GM12878 (cell line): ENCODE results near the gene TMC5. TPM values are rescaled to one million over a fixed set of nuclear protein-coding genes. Genes with fewer than 3 reads are reported as not detected.

Experiments used
- ATAC-seq: fragments of 200-7000 bp; cut with Tn5 transposase; 3 replicates; pipeline ENCODE4 v1.9.1; 2020; ENCODE audit warnings: mild to moderate bottlenecking, moderate library complexity
- BruUV-seq: library from RNA; stranded (reverse); fragments of 400-500 nt; replicated peaks from 2 replicates; lab custom pipeline; 2021; lab: Mats Ljungman, UMichigan
- CTCF ChIA-PET: fragments of 300-600 bp; sonication (Branson Sonifier 250); formaldehyde crosslinking; extraction: SDS; loops from one replicate; lab custom pipeline; 2021; ENCODE audit warnings: inconsistent platforms; lab: Yijun Ruan, JAX
- POLR2A ChIA-PET: fragments of 350-600 bp; formaldehyde crosslinking; extraction: SDS; loops from one replicate; lab custom pipeline; 2021; ENCODE audit warnings: inconsistent platforms; lab: Charles Lee
- RAD21 ChIA-PET: fragments of 300-600 bp; sonication (Branson Sonifier 250); formaldehyde crosslinking; loops from one replicate; lab custom pipeline; 2023; ENCODE audit warnings: antibody characterized with exemption; ENCODE audit not compliant: unreplicated experiment; lab: Charles Lee
- SMC1A ChIA-PET: fragments of 300-600 bp; sonication (Branson Sonifier 250); formaldehyde crosslinking; loops from one replicate; lab custom pipeline; 2023; ENCODE audit not compliant: unreplicated experiment, uncharacterized antibody; lab: Charles Lee
- DNase-seq: peaks from one replicate; pipeline ENCODE4 v3.0.0-alpha.2; 2011; ENCODE audit warnings: low read depth, low spot score
- FAIRE-seq: peaks from 3 replicates; lab custom pipeline; 2011; peaks lifted over from hg19 to GRCh38; lab: Jason Lieb, UNC
- H2AFZ ChIP-seq: 2 replicates; pipeline ENCODE4 v1.6.0; 2011; ENCODE audit warnings: low read depth, low read length, control low read depth; ENCODE audit not compliant: control insufficient read depth
- H3K27ac ChIP-seq: 2 replicates; pipeline ENCODE4 v1.5.1; 2011; ENCODE audit warnings: control low read depth; ENCODE audit not compliant: control insufficient read depth, insufficient read depth
- H3K27me3 ChIP-seq, 2 experiments: replicated peaks in 1 of 2; 2 replicates each; pipeline versions ENCODE4 v1.6.0 to v1.6.1; 2011; ENCODE audit warnings: low read length in 1 of 2; ENCODE audit not compliant: control insufficient read depth in 2 of 2, insufficient read depth in 2 of 2
- H3K36me3 ChIP-seq, 2 experiments: 2 replicates each; pipeline ENCODE4 v1.5.1; 2011; ENCODE audit warnings: low read length in 1 of 2; ENCODE audit not compliant: control insufficient read depth in 2 of 2, insufficient read depth in 2 of 2
- H3K4me1 ChIP-seq: 2 replicates; pipeline ENCODE4 v1.6.1; 2011; ENCODE audit warnings: mild to moderate bottlenecking, low read length, moderate library complexity, mixed read lengths; ENCODE audit not compliant: control insufficient read depth, insufficient read depth
- H3K4me2 ChIP-seq: 2 replicates; pipeline ENCODE4 v1.6.0; 2011; ENCODE audit warnings: control low read depth; ENCODE audit not compliant: control insufficient read depth, insufficient read depth
- H3K4me3 ChIP-seq: fragments of 200-600 bp; sonication (generic); 2 replicates; pipeline ENCODE4 v1.5.1; 2016
- H3K79me2 ChIP-seq: 2 replicates; pipeline ENCODE4 v1.6.0; 2011; ENCODE audit warnings: low read length; ENCODE audit not compliant: control insufficient read depth, insufficient read depth
- H3K9ac ChIP-seq: 2 replicates; pipeline ENCODE4 v1.8.0; 2011; ENCODE audit warnings: low read length, control low read depth, mixed read lengths; ENCODE audit not compliant: control insufficient read depth, insufficient read depth
- H3K9me3 ChIP-seq: replicated peaks from 3 replicates; pipeline ENCODE4 v1.5.1; 2011; ENCODE audit warnings: mild to moderate bottlenecking, low read length; ENCODE audit not compliant: control insufficient read depth, insufficient read depth
- H4K20me1 ChIP-seq: 2 replicates; pipeline ENCODE4 v1.6.0; 2011; ENCODE audit not compliant: control insufficient read depth, insufficient read depth
- CHD4 ChIP-seq: fragments of 200-600 bp; sonication (generic); IDR thresholded peaks from 2 replicates; pipeline ENCODE4 v1.6.1; 2016; ENCODE audit warnings: mild to moderate bottlenecking
- CREB1 ChIP-seq: IDR thresholded peaks from 2 replicates; pipeline ENCODE4 v1.6.1; 2012; ENCODE audit warnings: low read depth, mild to moderate bottlenecking, inconsistent platforms
- E2F4 ChIP-seq: IDR thresholded peaks from 2 replicates; pipeline ENCODE4 v1.6.1; 2012; ENCODE audit warnings: low read depth, low read length, improper control_type of control experiment
- E4F1 ChIP-seq: fragments of 450-650 bp; IDR thresholded peaks from 2 replicates; pipeline ENCODE4 v1.6.1; 2018; ENCODE audit warnings: borderline replicate concordance, mild to moderate bottlenecking; ENCODE audit not compliant: partially characterized antibody
- FOXK2 ChIP-seq: fragments of 450-650 bp; IDR thresholded peaks from 2 replicates; pipeline ENCODE4 v1.6.1; 2017; ENCODE audit warnings: mild to moderate bottlenecking, moderate library complexity
- GABPA ChIP-seq: IDR thresholded peaks from 2 replicates; pipeline ENCODE4 v1.6.1; 2014; ENCODE audit warnings: antibody characterized with exemption, low read depth, mild to moderate bottlenecking, inconsistent platforms
- JUNB ChIP-seq: IDR thresholded peaks from 2 replicates; pipeline ENCODE4 v1.6.1; 2016; ENCODE audit warnings: antibody characterized with exemption, mild to moderate bottlenecking
- KAT2A ChIP-seq: conservative IDR thresholded peaks from 2 replicates; pipeline ENCODE4 v1.6.1; 2011; ENCODE audit warnings: low read depth, low read length; ENCODE audit not compliant: control insufficient read depth
- MEF2B ChIP-seq: fragments of 450-650 bp; IDR thresholded peaks from 2 replicates; pipeline ENCODE4 v1.6.1; 2018; ENCODE audit warnings: mild to moderate bottlenecking, moderate library complexity; ENCODE audit not compliant: partially characterized antibody, poor library complexity, severe bottlenecking
- MTA2 ChIP-seq: fragments of 450-650 bp; IDR thresholded peaks from 2 replicates; pipeline ENCODE4 v1.6.1; 2016; ENCODE audit warnings: low read depth, mild to moderate bottlenecking, moderate library complexity
- POLR2A ChIP-seq: IDR thresholded peaks from 2 replicates; pipeline ENCODE4 v1.6.1; 2011; ENCODE audit warnings: low read depth, mild to moderate bottlenecking, low read length
- POLR2AphosphoS2 ChIP-seq: IDR thresholded peaks from 2 replicates; pipeline ENCODE4 v1.6.1; 2011; ENCODE audit warnings: low read depth, mild to moderate bottlenecking, low read length, improper control_type of control experiment, moderate library complexity
- SIN3A ChIP-seq: IDR thresholded peaks from 2 replicates; pipeline ENCODE4 v1.6.1; 2012; ENCODE audit warnings: low read depth, low read length, improper control_type of control experiment
- SPI1 ChIP-seq: IDR thresholded peaks from 2 replicates; pipeline ENCODE4 v1.6.1; 2011; ENCODE audit warnings: low read depth, mild to moderate bottlenecking, low read length, moderate library complexity, borderline replicate concordance; ENCODE audit not compliant: insufficient read depth
- SRF ChIP-seq, 2 experiments: IDR thresholded peaks; 2 replicates each; pipeline ENCODE4 v1.6.1; 2011; ENCODE audit warnings: low read depth in 2 of 2, low read length in 2 of 2, mild to moderate bottlenecking in 1 of 2, moderate library complexity in 1 of 2
- SUPT20H ChIP-seq: IDR thresholded peaks from 2 replicates; pipeline ENCODE4 v1.6.1; 2011; ENCODE audit warnings: low read depth, mild to moderate bottlenecking, low read length, moderate library complexity, borderline replicate concordance; ENCODE audit not compliant: control insufficient read depth
- TCF7 ChIP-seq: IDR thresholded peaks from 2 replicates; pipeline ENCODE4 v1.6.1; 2014; ENCODE audit warnings: antibody characterized with exemption, borderline replicate concordance
- ZNF217 ChIP-seq: fragments of 450-650 bp; IDR thresholded peaks from 2 replicates; pipeline ENCODE4 v1.6.1; 2017; ENCODE audit warnings: antibody characterized with exemption, mild to moderate bottlenecking
- WGBS: methylation state at CpG from one replicate; pipeline ENCODE4 v1.1.6; 2016; ENCODE audit warnings: low lambda C conversion rate; ENCODE audit not compliant: insufficient replicate concordance, insufficient coverage; ENCODE audit errors: missing lambda C conversion rate; 5-methylcytosine and 5-hydroxymethylcytosine counted together
- in situ Hi-C: fragments of 300-500 bp; cut with MboI; formaldehyde crosslinking; loops from 9 replicates; pipeline ENCODE4 v1.14.3; 2018; ENCODE audit warnings: mixed read lengths
- intact Hi-C: fragments of 100-400 bp; cut with micrococcal nuclease; formaldehyde crosslinking; loops from one replicate; pipeline ENCODE4 v1.14.2; 2022; ENCODE audit not compliant: unreplicated experiment
- polyA plus RNA-seq, 11 experiments: library from polyadenylated mRNA; depleted of rRNA in 4 of 11; unstranded in 6 of 11; stranded (reverse) in 5 of 11; fragments of >200 nt; fragmentation: Nextera tagmentation in 4 of 11; fragmentation: Illumina TruSeq in 1 of 11; extraction: Ambion mirVana in 4 of 11; extraction: Trizol in 1 of 11; gene quantifications; 1 replicate in 1 of 11; 2 replicates in 10 of 11; pipeline versions ENCODE4 v1.2.1 to v1.2.3, GENCODE V29; 2011 to 2016; ENCODE audit warnings: inconsistent platforms in 2 of 11, missing spikeins in 2 of 11, low read depth in 1 of 11
- total RNA-seq, 4 experiments: library from RNA; depleted of rRNA in 3 of 4; stranded (reverse); fragments of >200 nt in 3 of 4; fragmentation: Illumina TruSeq in 1 of 4; extraction: Trizol in 1 of 4; gene quantifications; 2 replicates each; pipeline versions ENCODE4 v1.2.1 to v1.2.3, GENCODE V29; 2013 to 2021

The TMC5 gene
- total and polyA plus RNA-seq, 10 of the 15 experiments (the other 5 are each of a cell fraction or from before 2014, with no cell fraction given) = 0.01 to 0.10 (median 0.07) TPM; not detected in 5

GRCh38 chr16:19379838-19380237 is 37.8 kb upstream of the TMC5 start:
- POLR2A ChIA-PET = no interaction called here
- no peak for ATAC-seq
- DNase-seq = no peak
- Histone ChIP-seq H3K36me3 (no peaks in the 10 kb centered on the region), H3K27me3 (no peaks in the 10 kb centered on the region), H3K27ac (no peak overlapping the region), H3K4me2 (no peak overlapping the region), H3K9me3 (no peaks in the 10 kb centered on the region), H3K4me1 (peaks cover 3% of the 10 kb centered on the region; the same call in 1 of the 2 replicates), H3K4me3 (no peak overlapping the region), H3K79me2 (no peaks in the 10 kb centered on the region), H2AFZ (no peak overlapping the region), H3K9ac (no peak overlapping the region), H4K20me1 (no peaks in the 10 kb centered on the region)
- no TSS peak for BruUV-seq
- intact Hi-C loops = loop anchor here (5.0 kb wide), 1 partner anchor 198 kb away; no protein-coding TSS in a partner anchor
- no peak for FAIRE-seq
- CTCF ChIA-PET = no interaction called here
- 14% methylated on average over 2 of the region's 2 CpGs for WGBS
- SMC1A ChIA-PET = interaction anchor here (1.4 to 2.0 kb wide), 2 partner anchors 12 to 125 kb away, joined by 3 to 5 read pairs; no protein-coding TSS in a partner anchor
- RAD21 ChIA-PET = no interaction called here
- in situ Hi-C loops = loop anchor here (5.0 kb wide), 2 partner anchors 218 to 293 kb away; no protein-coding TSS in a partner anchor
- TF ChIP-seq E2F4 (no peak), E4F1 (no peak), JUNB (no peak), POLR2A (no peak), ZNF217 (no peak), SIN3A (no peak), SRF (IDR thresholded peaks at IDR 0.05; ENCODE audit: low read depth in 2 of 2, low read length in 2 of 2) (no peak), MTA2 (no peak), CHD4 (no peak), CREB1 (no peak), KAT2A (no peak), POLR2AphosphoS2 (no peak), GABPA (no peak), SUPT20H (no peak), FOXK2 (no peak), SPI1 (no peak), TCF7 (no peak), MEF2B (no peak)
